HepG2 (cell line): ENCODE data around the gene ATP5MC2.

Experiments
- CTCF ChIP-seq: sonication (generic); formaldehyde crosslinking; IDR thresholded peaks from 2 replicates; pipeline ENCODE4 v1.5.0; 2020; ENCODE audit warnings: mild to moderate bottlenecking, missing genetic modification reagents, moderate library complexity
- RFX5 ChIP-seq: IDR thresholded peaks from 2 replicates; pipeline ENCODE4 v1.6.1; 2011; ENCODE audit warnings: low read depth, low read length, improper control_type of control experiment

- TF ChIP-seq CTCF, result no peak
- no peak for TF ChIP-seq RFX5
Observed at GRCh38 chr12:53631721-53632120, 44.2 kb downstream of the ATP5MC2 start.
